GM10847 (cell line): ENCODE data around the gene RPAIN.

Experiments used
- POLR2A ChIP-seq: IDR thresholded peaks from 2 replicates; pipeline ENCODE4 v1.6.1; 2011; ENCODE audit not compliant: insufficient read length; ENCODE audit errors: extremely low read depth

The RPAIN gene

GRCh38 chr17:5419959-5420653 is at the start of gene RPAIN:
TSS of gene RPAIN (plus strand) at chr17:5420182. CDS start at chr17:5420211, 29 bp downstream.
- peak; percentile 87 for TF ChIP-seq POLR2A

- TF ChIP-seq POLR2A, result no peak
Observed at GRCh38 chr17:5370411-5370810, 49.6 kb upstream of the RPAIN start.

GRCh38 chr17:5373112-5373511 is 46.9 kb upstream of the RPAIN start:
- no peak for TF ChIP-seq POLR2A

- no peak for TF ChIP-seq POLR2A
Observed at GRCh38 chr17:5378566-5379207, 41.3 kb upstream of the RPAIN start.

GRCh38 chr17:5379351-5380107 is 40.5 kb upstream of the RPAIN start:
- TF ChIP-seq POLR2A, result no peak

- no peak for TF ChIP-seq POLR2A
Observed at GRCh38 chr17:5380491-5381135, 39.4 kb upstream of the RPAIN start.

- no peak for TF ChIP-seq POLR2A
Observed at GRCh38 chr17:5381542-5381941, 38.4 kb upstream of the RPAIN start.

- no peak for TF ChIP-seq POLR2A
Observed at GRCh38 chr17:5391678-5392077, 28.3 kb upstream of the RPAIN start.

GRCh38 chr17:5396612-5397011 is 23.4 kb upstream of the RPAIN start:
- no peak for TF ChIP-seq POLR2A

GRCh38 chr17:5399767-5400166 is 20.2 kb upstream of the RPAIN start:
- no peak for TF ChIP-seq POLR2A

GRCh38 chr17:5405400-5405799 is 14.6 kb upstream of the RPAIN start:
- no peak for TF ChIP-seq POLR2A

- TF ChIP-seq POLR2A, result no peak
Observed at GRCh38 chr17:5408186-5408585, 11.8 kb upstream of the RPAIN start.

GRCh38 chr17:5410594-5411272 is 9.2 kb upstream of the RPAIN start:
- TF ChIP-seq POLR2A, result no peak

- no peak for TF ChIP-seq POLR2A
Observed at GRCh38 chr17:5413682-5414081, 6.3 kb upstream of the RPAIN start.

- TF ChIP-seq POLR2A, result no peak
Observed at GRCh38 chr17:5416901-5417300, 3.1 kb upstream of the RPAIN start.
